Adrenal gland (tissue), 5 donors: Measurements from ENCODE around the gene SNX8.

Experiments
- POLR2A ChIP-seq, 2 donors: fragments of 450-650 bp; IDR thresholded peaks; one replicate each; pipeline ENCODE4 v1.6.1; 2017; ENCODE audit warnings: antibody characterized with exemption in 2 of 2, mild to moderate bottlenecking in 2 of 2, moderate library complexity in 1 of 2
- TF ChIP-seq, protein P1 (sequence below), 6 experiments: fragments of 450-650 bp in 4 of 6; fragments of 200-600 bp in 2 of 6; sonication (generic) in 1 of 6; IDR thresholded peaks; 1 replicate in 5 of 6; 2 replicates in 1 of 6; pipeline versions ENCODE4 v1.5.1 to v1.8.0; 2016 to 2021; ENCODE audit warnings: antibody characterized with exemption in 6 of 6, mild to moderate bottlenecking in 2 of 6, moderate library complexity in 1 of 6
- donor health status: DM: no; HTN: no; CAD: no.

DNA sequence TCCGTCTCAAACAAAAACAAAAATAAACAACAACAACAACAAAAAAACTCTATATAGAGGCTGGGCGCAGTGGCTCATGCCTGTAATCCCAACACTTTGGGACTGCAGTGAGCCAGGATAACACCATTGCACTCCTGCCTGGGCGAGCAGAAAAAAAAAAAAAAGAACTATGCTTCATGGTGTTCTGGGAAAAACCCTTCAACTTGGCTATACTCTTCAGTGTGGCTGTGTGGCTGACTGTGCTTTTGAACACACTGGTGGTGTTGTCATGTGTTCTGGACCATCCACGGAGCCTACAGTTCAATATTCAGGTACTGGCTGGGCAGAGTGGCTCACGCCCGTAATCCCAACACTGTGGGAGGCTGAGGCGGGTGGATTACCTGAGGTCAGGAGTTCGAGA lies 26.5 kb downstream of the SNX8 start:
- TF ChIP-seq, protein P1, sequence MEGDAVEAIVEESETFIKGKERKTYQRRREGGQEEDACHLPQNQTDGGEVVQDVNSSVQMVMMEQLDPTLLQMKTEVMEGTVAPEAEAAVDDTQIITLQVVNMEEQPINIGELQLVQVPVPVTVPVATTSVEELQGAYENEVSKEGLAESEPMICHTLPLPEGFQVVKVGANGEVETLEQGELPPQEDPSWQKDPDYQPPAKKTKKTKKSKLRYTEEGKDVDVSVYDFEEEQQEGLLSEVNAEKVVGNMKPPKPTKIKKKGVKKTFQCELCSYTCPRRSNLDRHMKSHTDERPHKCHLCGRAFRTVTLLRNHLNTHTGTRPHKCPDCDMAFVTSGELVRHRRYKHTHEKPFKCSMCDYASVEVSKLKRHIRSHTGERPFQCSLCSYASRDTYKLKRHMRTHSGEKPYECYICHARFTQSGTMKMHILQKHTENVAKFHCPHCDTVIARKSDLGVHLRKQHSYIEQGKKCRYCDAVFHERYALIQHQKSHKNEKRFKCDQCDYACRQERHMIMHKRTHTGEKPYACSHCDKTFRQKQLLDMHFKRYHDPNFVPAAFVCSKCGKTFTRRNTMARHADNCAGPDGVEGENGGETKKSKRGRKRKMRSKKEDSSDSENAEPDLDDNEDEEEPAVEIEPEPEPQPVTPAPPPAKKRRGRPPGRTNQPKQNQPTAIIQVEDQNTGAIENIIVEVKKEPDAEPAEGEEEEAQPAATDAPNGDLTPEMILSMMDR (IDR thresholded peaks at IDR 0.05), result no peak
- TF ChIP-seq POLR2A (IDR thresholded peaks at IDR 0.05), result no peak
